ENCODE data around the gene LAMC2.

The LAMC2 gene

GRCh38 chr1:183215076-183215720, 29.1 kb downstream of the LAMC2 start:
- DNase-seq, result peak; percentile 12

- peak; percentile 19 for DNase-seq
Observed at GRCh38 chr1:183215936-183216335, 29.9 kb downstream of the LAMC2 start.

DNA sequence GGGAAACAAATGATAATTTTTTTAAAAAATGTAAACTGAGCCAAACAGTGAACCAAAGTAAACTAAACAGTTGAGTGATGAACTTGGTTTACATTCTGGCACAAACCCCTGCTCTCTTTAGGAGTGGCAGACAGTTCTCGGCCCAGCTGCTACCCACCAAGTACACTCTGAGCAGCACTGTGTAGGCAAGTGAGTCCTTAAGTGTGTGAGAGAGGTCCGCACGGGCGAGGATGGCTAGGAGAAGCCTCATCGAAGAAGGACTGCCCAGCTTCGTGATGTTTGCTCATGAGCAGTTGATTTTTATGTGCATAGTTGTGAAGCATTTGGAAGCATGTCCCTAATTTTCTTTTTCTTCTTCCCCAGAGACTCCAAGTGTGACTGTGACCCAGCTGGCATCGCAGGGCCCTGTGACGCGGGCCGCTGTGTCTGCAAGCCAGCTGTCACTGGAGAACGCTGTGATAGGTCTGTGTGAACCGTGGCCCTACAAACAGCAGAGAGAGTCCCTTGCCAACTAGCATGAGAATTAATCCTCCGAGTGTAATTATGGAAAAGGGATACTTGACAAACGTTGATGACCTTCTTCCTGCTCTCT, 32.1 kb downstream of the LAMC2 start:
- DNase-seq, result peak; percentile 29

DNA sequence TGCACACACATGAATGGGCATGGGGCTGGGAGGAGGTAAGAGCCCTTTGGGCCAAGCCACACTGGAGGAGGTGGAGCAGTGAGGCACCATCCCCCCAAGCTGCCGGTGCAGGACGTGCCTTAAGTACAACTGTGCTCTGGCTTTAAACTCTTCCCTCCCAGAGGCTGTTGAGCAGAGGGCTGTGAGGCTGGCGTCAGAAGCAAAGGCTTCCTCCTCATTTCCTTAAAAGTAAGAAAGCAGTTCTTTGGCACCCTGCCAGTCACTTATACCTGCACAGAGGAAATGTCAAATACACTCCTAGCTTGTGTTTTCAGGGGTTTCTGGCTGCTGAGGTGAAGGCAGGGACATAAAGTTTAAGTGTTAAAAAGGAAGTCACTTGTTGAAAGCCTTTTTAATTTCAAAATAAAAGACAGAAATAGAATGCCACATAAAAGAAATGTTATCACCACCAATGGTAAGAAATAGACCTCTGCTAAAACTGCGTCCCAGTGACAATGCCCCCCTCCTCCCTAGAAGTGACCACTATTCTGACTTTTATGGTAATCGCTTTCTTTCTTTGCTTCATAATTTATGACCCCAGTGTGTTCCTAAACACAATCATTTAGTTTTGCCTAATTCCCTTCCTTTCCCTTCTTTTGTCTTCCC, 33.0 kb downstream of the LAMC2 start:
- peak; percentile 57 for DNase-seq

DNA sequence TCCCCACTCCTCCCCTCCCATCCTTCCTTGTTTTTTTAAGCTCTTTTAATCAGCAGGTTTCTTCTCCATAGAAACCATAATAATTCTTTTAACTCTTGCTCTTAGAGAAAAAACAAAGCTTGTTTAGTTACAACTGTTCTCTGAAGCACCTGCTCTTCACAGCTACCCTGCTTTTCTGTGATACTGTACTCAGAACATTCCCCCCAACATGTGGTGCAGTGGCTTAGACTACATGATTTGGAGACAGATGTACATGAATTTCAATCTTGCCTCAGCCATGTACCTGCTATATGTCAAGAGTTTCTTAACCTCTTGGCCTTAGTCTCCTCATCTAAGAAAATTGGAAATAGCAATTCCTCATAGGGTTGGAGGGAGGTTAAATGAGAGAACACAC, 33.5 kb downstream of the LAMC2 start:
- DNase-seq, result peak; percentile 1

- DNase-seq, result no peak
Observed at GRCh38 chr1:183222909-183223308, 36.8 kb downstream of the LAMC2 start.

- DNase-seq, result no peak
Observed at GRCh38 chr1:183223467-183223866, 37.4 kb downstream of the LAMC2 start.

DNA sequence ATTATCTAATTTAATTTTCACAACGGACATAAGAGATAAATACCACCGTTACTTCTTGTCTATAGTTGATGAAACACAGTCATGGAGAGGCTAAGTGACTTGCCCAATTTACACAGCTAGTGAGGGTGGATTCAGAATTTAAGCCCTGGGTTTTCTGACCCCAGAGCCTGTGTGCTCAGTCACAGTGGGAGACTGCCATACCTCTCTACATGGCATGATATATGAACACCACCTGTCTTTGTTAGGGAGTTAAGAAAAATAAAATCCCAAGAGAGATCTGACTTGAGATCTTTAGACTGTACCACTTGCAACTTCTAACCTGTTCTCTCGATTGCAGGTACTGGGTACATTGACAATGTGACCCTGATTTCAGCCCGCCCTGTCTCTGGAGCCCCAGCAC, 40.3 kb downstream of the LAMC2 start:
- DNase-seq, result no peak

DNA sequence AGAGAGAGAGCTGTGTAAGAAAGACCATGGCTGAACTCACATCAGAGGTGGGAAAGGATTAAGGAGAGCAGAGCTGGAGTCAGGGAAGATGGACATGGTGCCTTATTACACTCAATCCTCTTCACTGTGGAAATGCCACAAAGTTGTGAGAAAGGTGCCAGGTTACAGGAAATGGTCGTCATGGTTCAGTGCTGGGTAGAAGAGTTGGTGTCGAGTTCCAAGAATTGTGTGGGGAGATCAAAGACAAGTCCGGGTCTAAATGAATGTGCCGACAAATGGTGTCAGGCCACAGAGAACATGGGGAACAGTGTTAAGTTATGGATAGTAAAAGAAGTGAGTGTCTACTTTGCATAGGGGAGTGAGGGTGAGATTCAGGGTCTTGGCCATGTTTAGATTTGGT, 40.9 kb downstream of the LAMC2 start:
- DNase-seq, result peak; percentile 37

GRCh38 chr1:183227422-183228346, 41.6 kb downstream of the LAMC2 start:
- peak; percentile 89 for DNase-seq

GRCh38 chr1:183228347-183229220, 42.5 kb downstream of the LAMC2 start:
- peak; percentile 96 for DNase-seq

DNA sequence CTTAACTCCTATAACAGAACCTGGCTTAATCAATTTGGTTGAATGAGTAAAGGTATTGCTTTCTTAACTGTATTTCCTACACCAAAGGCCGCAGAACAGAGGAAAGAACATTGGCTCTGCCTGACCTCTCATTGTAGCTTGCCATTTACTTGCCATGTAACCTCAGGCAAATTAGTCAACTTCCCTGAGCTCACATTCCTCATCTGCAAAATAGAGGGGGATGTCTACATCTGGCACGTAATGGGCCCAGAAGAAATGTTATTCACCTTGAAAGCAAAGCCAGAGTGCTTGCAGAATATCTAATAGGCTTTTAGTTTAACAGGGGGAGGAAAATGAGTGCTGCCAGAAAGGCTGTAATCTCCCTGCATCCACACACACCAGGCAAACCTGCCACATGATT, 44.3 kb downstream of the LAMC2 start:
- peak; percentile 91 for DNase-seq

DNA sequence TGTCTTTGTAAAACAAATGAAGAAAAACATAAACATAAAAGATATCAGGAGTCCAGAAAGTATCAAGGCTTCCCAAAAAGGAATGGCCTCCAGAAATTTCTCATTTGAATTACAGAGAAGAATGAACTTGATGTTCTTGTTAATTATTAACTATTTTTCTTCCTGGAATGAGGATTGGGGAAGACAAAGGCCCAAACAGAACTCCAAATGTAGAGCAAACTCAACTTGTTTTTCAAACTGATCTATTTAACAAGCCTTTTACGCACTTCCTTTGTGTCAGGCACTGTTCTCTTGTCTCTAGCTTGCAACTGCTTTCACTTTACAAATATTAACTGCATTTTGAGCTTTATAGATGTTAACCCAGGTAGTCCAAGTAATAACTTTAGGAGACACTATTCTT, 45.5 kb downstream of the LAMC2 start:
- DNase-seq, result no peak

DNA sequence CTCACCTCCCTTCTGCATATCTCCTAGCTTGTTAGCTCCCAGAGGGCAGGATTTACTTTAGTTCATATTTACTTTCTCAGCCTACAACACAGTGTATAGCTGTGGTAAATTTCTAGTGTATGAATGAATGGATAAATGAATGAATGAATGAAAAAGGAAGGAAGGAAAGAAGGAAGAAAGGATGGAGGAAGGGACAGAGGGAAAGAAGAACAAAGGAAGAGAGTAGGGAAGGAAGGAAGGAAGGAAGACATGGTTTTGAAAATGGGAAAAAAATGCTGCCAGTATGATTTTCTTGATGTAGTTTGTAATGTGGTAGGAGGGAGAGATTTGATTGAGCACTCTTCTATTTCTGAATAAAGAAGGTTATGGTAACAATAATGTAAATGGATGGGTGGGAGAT, 47.0 kb downstream of the LAMC2 start:
- no peak for DNase-seq

DNA sequence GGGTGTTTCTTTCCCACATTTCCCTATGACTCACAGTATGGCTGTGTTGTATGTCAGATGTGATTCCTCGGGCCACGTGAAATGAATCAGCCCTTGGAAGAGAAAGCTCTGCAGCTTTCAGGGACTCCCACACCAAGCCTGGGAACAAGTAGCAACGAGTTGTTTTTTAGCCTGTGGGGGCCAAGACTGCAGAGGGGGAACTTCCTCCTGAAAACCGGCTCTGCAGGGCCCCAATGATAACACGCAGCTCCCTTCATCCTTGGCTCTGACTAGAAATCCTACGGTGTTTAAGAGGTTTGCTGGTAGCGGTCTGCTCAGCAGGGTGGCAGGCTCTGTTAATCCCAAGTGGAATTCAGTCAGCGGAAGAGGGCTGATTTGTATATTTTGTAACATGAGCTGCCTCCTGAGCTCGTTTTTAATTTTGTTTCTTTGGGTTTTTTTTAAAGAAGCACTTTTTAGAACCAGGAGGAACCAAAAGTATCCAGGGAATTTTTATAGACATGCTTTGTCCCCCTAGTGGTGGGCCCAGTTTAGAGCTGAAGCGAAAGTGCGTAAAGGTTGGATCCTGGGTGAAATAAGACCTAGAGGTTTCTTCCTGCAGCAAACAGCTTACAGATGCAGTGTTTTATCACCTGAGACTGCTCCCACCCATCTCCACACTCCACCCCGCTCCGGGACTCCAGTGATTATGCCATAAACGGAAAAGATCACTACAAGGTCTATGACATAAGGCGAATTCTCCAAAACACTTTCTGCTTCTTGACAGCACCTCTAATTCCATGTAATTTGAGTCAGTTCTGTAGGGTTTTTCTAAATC, 48.8 kb downstream of the LAMC2 start:
- DNase-seq, result peak; percentile 97

DNA sequence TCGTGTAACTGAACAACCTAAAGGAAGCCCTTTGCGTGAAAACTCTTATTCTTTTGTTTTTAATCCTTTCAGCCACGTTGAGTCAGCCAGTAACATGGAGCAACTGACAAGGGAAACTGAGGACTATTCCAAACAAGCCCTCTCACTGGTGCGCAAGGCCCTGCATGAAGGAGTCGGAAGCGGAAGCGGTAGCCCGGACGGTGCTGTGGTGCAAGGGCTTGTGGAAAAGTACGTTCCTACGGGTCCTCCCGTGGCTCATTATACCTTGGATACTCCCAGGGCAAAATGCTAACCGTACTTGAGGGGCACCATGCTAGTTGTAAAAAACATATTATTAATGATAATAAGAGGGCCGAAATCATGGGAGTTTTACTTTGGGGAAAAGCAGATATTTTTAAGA, 49.4 kb downstream of the LAMC2 start:
- no peak for DNase-seq

DNA sequence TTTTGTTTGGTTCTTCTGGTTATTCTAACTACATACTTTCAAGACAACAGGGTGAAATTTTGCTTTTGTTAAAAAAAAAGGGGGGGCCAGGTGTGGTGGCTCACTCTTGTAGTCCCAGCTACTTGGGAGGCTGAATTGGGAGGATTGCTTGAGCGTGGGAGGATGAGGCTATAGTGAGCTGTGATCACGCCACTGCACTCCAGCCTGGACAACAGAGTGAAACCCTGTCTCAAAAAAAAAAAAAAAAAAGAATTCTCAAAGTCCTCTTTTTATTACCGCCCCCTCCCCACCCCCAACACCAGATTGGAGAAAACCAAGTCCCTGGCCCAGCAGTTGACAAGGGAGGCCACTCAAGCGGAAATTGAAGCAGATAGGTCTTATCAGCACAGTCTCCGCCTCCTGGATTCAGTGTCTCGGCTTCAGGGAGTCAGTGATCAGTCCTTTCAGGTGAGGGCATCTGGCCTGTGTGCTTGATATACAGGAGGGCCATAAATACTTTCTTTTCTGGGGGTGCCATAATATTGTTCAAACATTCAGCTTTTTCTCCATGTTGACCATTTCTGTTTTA, 50.2 kb downstream of the LAMC2 start:
- DNase-seq, result peak; percentile 53

- peak; percentile 3 for DNase-seq
Observed at GRCh38 chr1:183237046-183237445, 51.0 kb downstream of the LAMC2 start.

DNA sequence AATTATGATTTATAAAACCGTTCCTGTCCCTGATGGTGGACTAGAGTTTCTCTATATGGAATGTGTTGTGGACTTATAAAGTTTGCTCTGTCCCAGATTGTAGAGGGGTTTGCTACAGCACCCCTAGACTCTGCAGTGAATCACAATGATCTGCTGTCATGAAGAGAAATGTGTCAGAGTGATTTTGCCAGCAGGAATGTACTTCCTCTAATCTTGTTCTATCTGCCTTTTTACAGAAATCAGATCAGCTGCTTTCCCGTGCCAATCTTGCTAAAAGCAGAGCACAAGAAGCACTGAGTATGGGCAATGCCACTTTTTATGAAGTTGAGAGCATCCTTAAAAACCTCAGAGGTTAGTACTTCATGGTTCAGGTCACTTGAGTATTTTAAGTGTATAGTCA, 52.0 kb downstream of the LAMC2 start:
- DNase-seq, result peak; percentile 5

GRCh38 chr1:183239220-183239742, 53.2 kb downstream of the LAMC2 start:
- DNase-seq, result peak; percentile 34

Data from islet precursor cell (in vitro differentiated cells).